ENCODE measurements around the gene IFT81.

DNA sequence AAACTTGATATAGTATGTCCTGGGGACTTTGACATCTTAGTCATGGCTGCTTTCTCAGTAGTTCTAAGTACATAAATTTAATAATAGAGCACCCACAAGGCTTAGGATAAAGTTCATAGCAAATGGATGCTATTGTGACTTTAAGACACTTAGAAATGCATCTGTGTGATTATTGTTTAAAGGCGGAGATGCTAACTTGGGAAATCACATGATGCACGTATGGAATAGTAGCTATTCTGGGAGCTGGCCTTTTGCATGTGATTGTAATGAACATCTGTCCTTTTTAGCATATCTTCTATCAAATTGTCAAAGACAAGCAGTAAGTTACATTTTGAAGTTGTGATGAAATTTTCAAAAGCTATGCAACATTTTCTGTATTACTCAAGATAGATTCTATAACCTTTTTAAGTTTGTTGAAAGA, 110.2 kb downstream of the IFT81 start:
- TF ChIP-seq TAF1 (IDR thresholded peaks at IDR 0.05; ENCODE audit: low read depth) (no peak), RAD21 (IDR thresholded peaks at IDR 0.05; ENCODE audit: low read depth) (no peak), CEBPB (IDR thresholded peaks at IDR 0.05) (no peak), EP300 (IDR thresholded peaks at IDR 0.05; ENCODE audit: borderline replicate concordance) (no peak)
- TF ChIP-seq, protein P1, sequence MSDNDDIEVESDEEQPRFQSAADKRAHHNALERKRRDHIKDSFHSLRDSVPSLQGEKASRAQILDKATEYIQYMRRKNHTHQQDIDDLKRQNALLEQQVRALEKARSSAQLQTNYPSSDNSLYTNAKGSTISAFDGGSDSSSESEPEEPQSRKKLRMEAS (IDR thresholded peaks at IDR 0.05) = no peak

Data from Ishikawa (cell line).